GM18505 (cell line): Measurements from ENCODE around the gene LAMTOR2.
"Not testable (repeated sequence)": the region's sequence is repeated elsewhere in the genome, so short reads cannot be mapped to it uniquely, and the experiment has no call there.

Experiments
- ATAC-seq: cut with Tn5 transposase; IDR thresholded peaks from one replicate; pipeline ENCODE4 v1.9.1; 2021; ENCODE audit not compliant: unreplicated experiment
- POLR2A ChIP-seq: IDR thresholded peaks from 4 replicates; pipeline ENCODE4 v1.6.1; 2011; ENCODE audit warnings: borderline replicate concordance; ENCODE audit not compliant: insufficient read depth, insufficient read length; ENCODE audit errors: extremely low read depth

Gene LAMTOR2

GRCh38 chr1:156054500-156055280 is at the start of gene LAMTOR2:
TSS of gene LAMTOR2 (plus strand) at chr1:156054782. CDS start at chr1:156054890, 108 bp downstream.
- peak; percentile 67 for ATAC-seq
- peak; percentile 66 for TF ChIP-seq POLR2A

DNA sequence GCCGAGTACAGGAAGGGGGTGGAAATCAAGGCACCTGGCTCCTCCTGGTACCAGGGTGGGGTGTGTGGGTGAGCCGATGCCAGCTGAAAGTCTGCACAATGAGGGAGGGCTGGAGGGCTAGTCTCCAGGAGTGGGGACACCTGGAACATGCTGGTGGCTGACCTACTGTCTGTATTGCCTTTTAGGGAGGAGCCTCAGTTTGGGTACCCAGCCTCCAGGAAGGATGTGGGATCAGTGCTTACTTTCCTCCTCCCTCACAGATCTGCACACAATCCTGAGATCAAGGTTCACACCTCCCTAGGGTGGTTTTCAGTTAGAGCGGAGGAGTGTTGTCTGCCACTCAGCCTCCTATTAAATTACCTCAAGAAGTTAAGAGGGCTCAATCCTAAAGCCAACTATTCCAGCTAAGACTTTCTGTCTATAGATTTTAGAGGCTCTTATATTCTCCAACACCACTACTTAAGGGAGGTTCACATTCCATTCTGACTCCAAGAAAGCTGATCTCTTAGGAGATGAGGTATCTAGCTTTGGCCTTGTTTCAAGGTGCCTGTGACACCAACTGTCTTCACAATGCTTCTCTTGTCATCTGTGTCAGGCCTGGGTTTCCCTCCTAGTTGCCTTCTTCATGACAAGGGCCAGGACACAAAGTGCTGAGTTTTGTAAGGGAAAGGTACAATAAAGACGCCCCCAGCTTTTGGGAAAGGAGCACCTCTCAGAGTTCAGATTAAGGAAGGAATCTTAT is 49.6 kb upstream of the LAMTOR2 start:
- no peak for ATAC-seq
- TF ChIP-seq POLR2A = no peak

DNA sequence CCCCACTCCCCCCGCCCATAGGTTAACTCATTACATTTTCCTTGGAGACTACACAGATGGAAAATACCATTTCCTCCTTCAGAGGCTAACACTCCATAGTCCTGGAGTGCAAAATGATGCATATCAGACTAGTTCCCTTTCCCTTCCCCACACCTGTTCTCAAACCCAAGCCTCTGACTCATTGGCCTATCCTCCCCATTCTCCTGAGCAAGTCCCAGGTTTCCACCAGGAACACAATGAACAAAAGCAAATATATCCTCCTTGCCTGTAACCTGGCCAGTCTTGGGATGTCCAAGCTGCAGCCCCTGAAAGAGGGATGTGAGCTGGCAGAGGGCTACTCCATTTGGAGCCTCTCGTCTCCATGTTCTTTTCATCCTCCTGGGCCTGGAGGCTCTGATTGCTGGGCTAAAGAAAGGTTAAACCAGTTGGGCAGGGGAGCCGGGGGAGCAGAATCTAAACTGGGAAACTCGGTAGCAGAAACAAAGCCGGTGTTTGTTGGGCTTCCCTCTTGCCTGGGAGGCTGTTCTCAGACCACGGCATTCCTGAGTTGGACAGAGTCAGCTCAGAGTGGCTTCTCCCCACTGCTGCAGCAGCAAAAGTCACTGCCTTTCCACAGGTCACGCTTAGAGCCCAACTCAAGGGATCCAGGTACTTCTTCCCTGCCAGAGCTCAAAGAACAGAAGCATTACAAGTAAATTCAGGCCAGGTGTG is 47.8 kb upstream of the LAMTOR2 start:
- no peak for ATAC-seq

GRCh38 chr1:156009404-156009803 is 45.2 kb upstream of the LAMTOR2 start:
- ATAC-seq = no peak
- TF ChIP-seq POLR2A = no peak

More for the DNA sequence above, 47.8 kb upstream of the LAMTOR2 start:
- no peak for TF ChIP-seq POLR2A

GRCh38 chr1:156012051-156012817 is 42.3 kb upstream of the LAMTOR2 start:
- peak; percentile 79 for ATAC-seq
- TF ChIP-seq POLR2A = no peak

DNA sequence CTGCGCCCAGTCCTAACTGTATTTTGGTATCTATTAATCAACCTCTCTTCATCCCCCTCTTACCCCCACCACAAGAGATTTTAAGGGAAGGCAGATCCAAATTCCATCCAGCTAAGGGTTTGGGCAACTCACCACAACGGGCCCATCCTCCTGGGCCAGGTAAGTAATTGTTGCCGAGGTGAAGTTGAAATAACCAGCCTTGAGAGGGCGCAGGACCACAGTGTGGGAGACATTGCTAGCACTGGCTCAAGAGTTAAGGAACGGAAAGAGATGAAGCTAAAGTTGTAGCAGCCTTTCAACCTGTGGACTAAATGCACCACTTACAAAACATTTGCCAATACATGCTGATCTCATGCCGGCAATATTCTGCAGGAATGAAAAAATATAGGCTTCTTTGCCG is 39.8 kb upstream of the LAMTOR2 start:
- no peak for TF ChIP-seq POLR2A
- ATAC-seq = no peak

DNA sequence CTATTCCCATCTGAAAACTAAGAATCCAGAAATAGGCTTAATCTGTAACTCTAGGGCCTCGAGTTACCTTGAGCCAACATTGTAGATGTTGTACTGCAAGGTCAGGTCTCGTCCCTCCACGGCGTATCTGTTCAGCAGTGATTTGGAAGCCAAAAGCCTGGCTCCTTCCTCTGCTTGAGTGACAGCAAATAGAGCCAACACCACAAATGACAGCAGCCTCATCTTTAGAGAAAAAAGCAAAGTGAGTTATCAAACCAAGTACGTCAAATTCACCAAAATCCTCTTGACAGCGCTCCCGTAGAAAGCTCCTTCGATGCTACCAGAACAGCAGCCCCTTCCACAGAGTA is 34.7 kb upstream of the LAMTOR2 start:
- TF ChIP-seq POLR2A = no peak
- ATAC-seq = peak; percentile 15

DNA sequence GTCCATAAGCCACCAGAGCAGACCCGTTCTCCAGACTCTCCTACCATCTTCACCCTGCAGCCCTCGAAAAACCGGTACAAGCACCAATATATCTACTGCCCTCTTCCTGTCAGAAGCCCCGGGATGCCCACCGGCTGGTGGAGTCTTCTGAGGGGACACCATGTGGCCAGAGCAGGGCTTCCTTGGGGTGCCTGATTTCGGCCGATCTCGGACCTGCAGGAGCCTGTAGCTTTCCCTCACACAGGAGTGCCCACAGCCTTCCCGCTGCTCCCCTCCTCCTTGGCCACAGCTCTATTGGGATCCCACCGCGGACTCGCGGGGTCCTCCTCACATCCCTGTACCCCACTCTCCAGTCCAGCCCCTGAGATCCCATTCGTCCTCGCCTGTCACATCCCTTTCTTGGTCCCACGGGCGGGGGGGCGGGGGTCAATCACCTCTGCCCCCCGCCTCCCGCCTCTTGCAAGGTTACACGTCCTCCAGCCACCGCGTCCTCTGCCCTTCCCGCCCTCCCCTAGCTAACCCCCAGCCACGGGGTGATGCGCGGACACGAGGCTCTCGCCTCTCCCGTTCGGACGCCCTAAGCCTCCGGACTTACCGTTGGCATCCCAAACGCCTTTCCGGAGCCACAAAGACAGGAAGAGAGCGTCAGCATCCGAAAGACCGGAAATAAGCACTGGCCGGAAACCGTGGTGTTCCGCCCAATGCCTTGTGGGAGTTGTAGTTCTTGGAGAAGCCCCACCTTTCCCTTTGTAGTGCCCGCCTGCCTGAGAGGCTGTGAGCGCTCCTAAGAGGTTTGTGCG is 34.1 kb upstream of the LAMTOR2 start, which contains the start of gene SSR2:
Gene SSR2 (minus strand): TSS at position 659 of the 800 bp plus-strand sequence. CDS start 784 bp downstream, outside the sequence.
- ATAC-seq = peak; percentile 78

DNA sequence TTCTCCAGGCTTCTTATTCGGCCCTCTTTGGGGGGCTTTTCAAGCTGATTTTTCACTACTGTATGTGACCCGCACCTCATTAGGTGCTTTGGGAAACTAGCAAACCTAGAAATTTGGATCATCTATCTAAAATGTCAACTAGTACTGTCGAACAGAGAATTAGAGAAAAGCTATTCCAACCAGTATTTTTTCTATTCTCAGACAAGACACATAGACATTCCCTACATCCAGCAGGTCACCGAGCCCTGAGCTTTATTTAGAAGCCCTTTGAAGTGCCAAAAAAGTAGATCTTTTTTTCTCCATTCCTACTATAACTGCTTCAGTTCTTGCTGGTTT is 33.5 kb upstream of the LAMTOR2 start:
- TF ChIP-seq POLR2A = no peak
- no peak for ATAC-seq

More for the DNA sequence above, 34.1 kb upstream of the LAMTOR2 start, which contains the start of gene SSR2:
- TF ChIP-seq POLR2A = peak; percentile 93

GRCh38 chr1:156021954-156022353 is 32.6 kb upstream of the LAMTOR2 start:
- no peak for TF ChIP-seq POLR2A
- ATAC-seq = no peak

DNA sequence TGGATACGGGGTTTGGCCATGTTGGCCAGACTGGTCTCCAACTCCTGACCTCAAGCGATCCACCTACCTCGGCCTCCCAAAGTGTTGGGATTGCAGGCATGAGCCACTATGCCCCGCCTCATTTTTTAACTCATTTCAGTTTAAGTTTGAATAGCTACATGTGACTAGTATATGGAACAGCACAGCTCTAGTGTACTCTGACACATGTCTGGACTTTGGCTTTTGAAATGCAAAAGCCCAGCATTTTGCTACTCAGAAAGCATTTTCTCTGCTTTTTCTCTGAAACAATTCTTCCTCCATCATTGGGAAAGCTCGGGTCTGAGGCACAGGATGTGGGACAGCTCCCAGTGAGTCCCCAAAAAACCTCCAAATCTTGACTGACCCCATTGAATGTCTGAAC is 29.8 kb upstream of the LAMTOR2 start:
- no peak for ATAC-seq
- TF ChIP-seq POLR2A = no peak

GRCh38 chr1:156025876-156026275 is 28.7 kb upstream of the LAMTOR2 start:
- ATAC-seq = no peak
- no peak for TF ChIP-seq POLR2A

DNA sequence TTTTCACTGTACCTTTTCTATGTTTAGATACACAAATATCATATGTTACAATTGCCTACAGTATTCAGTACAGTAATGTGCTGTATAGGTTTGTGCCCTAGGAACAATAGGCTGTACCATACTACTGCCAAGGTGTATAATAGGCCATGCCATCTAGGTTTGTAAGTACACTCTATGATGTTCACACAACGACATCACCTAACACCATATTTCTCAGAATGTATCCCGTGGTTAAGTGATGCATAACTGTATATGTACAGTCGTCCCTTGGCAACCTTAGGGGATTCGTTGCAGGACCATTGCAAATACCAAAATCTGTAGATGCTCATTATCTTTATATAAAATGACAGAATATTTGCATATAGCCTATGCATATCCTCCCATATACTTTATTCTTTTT is 28.0 kb upstream of the LAMTOR2 start:
- ATAC-seq = no peak
- TF ChIP-seq POLR2A = no peak

DNA sequence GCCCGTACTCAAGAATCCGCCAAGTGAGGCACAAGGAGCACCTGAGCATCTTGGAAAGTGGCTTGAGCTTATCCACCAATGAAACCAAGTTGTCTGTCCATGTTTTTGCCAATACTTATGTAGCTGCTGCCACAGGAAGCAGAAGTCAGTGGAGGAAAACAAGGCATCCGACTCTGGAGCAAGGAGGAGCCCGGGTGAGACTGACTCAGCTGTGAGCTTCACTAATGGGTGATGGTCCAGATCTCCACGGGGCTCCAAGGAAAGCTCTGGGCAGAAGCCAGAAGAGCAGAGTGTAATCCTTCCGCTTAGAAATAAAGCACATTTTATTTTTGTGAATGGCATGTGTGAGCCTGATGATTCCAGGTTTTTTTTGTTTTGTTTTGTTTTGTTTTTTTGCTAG is 21.6 kb upstream of the LAMTOR2 start:
- no peak for ATAC-seq
- TF ChIP-seq POLR2A = no peak

GRCh38 chr1:156034991-156035390 is 19.6 kb upstream of the LAMTOR2 start:
- not testable (repeated sequence) for ATAC-seq
